Astrocyte (in vitro differentiated cells and primary cell): Measurements from ENCODE around the gene PP2D1. TPM values are rescaled to one million over a fixed set of nuclear protein-coding genes. Genes with fewer than 3 reads are reported as not detected.
A peak's percentile ranks its signal among the peaks of the same experiment; 100 is the strongest.
"Not testable (repeated sequence)": the region's sequence is repeated elsewhere in the genome, so short reads cannot be mapped to it uniquely, and the experiment has no call there.

Experiments used
- DNase-seq: peaks from one replicate; pipeline ENCODE4 v3.0.0-alpha.2; 2010; ENCODE audit warnings: low read depth
- FAIRE-seq: peaks from 2 replicates; lab custom pipeline; 2011; peaks lifted over from hg19 to GRCh38; lab: Jason Lieb, UNC
- H2AFZ ChIP-seq: 2 replicates; pipeline ENCODE4 v1.6.0; 2012; ENCODE audit warnings: low read depth, low read length, inconsistent platforms
- H3K27ac ChIP-seq: 2 replicates; pipeline ENCODE4 v1.5.1; 2011; ENCODE audit warnings: low read depth, low read length, inconsistent platforms
- H3K27me3 ChIP-seq: 2 replicates; pipeline ENCODE4 v1.6.0; 2011; ENCODE audit warnings: low read length, inconsistent platforms; ENCODE audit not compliant: insufficient read depth
- H3K36me3 ChIP-seq: 2 replicates; pipeline ENCODE4 v1.5.1; 2011; ENCODE audit warnings: low read length, inconsistent platforms; ENCODE audit not compliant: insufficient read depth
- H3K4me1 ChIP-seq: 2 replicates; pipeline ENCODE4 v1.5.1; 2011; ENCODE audit warnings: low read length, inconsistent platforms; ENCODE audit not compliant: insufficient read depth
- H3K4me2 ChIP-seq: 2 replicates; pipeline ENCODE4 v1.6.0; 2012; ENCODE audit warnings: low read length, inconsistent platforms
- H3K4me3 ChIP-seq: 2 replicates; pipeline ENCODE4 v1.5.1; 2011; ENCODE audit warnings: low read depth, mild to moderate bottlenecking, low read length, inconsistent platforms; ENCODE audit not compliant: insufficient read depth
- H3K79me2 ChIP-seq: 2 replicates; pipeline ENCODE4 v1.6.0; 2012; ENCODE audit warnings: mild to moderate bottlenecking, low read length, inconsistent platforms; ENCODE audit not compliant: insufficient read depth
- H3K9ac ChIP-seq: 2 replicates; pipeline ENCODE4 v1.6.0; 2012; ENCODE audit warnings: mild to moderate bottlenecking, low read length, inconsistent platforms
- H3K9me3 ChIP-seq: 2 replicates; pipeline ENCODE4 v1.5.1; 2012; ENCODE audit warnings: low read depth, mild to moderate bottlenecking, low read length, inconsistent platforms; ENCODE audit not compliant: insufficient read depth
- H4K20me1 ChIP-seq: 2 replicates; pipeline ENCODE4 v1.6.0; 2012; ENCODE audit warnings: low read length, inconsistent platforms; ENCODE audit not compliant: insufficient read depth
- H3K27ac Mint-ChIP-seq: one replicate; pipeline ENCODE4 v1.8.0; 2021; ENCODE audit warnings: mild to moderate bottlenecking, mixed read lengths; ENCODE audit not compliant: unreplicated experiment
- H3K27me3 Mint-ChIP-seq: one replicate; pipeline ENCODE4 v1.8.0; 2021; ENCODE audit warnings: low read depth, mixed read lengths; ENCODE audit not compliant: unreplicated experiment
- H3K36me3 Mint-ChIP-seq: one replicate; pipeline ENCODE4 v1.8.0; 2021; ENCODE audit warnings: low read depth, mixed read lengths; ENCODE audit not compliant: unreplicated experiment
- H3K4me1 Mint-ChIP-seq: one replicate; pipeline ENCODE4 v1.8.0; 2021; ENCODE audit warnings: low read depth, mixed read lengths; ENCODE audit not compliant: unreplicated experiment
- H3K4me3 Mint-ChIP-seq: one replicate; pipeline ENCODE4 v1.8.0; 2021; ENCODE audit warnings: mild to moderate bottlenecking, moderate library complexity, mixed read lengths; ENCODE audit not compliant: unreplicated experiment
- H3K9me3 Mint-ChIP-seq: one replicate; pipeline ENCODE4 v1.8.0; 2021; ENCODE audit warnings: mild to moderate bottlenecking, mixed read lengths; ENCODE audit not compliant: unreplicated experiment
- CTCF ChIP-seq: IDR thresholded peaks from 2 replicates; pipeline ENCODE4 v1.5.1; 2011; ENCODE audit warnings: low read depth, mild to moderate bottlenecking, inconsistent platforms, low read length, moderate library complexity; ENCODE audit not compliant: insufficient read depth
- EZH2 ChIP-seq: IDR thresholded peaks from 2 replicates; pipeline ENCODE4 v1.6.1; 2012; ENCODE audit warnings: mild to moderate bottlenecking, low read length, inconsistent platforms; ENCODE audit not compliant: insufficient read depth
- total RNA-seq: library from RNA; stranded (reverse); gene quantifications from 2 replicates; pipeline ENCODE4 v1.2.1, GENCODE V29; 2021

Gene PP2D1
- total RNA-seq, 1 donor from 2014 or later = not detected

DNA sequence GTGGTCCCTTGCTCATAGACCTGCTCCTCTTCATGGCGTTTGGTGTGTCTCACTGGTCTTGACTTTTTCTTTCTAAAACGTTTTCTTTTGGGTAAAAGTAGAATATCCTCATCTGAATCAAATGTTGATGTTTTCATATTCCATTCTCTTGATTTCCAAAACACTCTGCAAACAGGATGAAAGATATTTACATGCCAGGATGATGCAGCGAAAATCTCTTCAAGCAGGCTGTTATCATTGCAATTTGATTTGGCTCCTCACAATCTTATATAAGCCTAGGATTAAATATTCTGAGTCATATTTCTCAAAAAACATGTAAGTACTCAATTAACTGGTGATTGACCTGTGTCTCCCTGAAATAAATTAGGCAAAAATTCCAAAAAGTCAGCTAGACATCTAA lies 10.1 kb downstream of the PP2D1 start:
- Histone ChIP-seq H3K9me3 (no peaks in the 10 kb centered on the region), H2AFZ (no peak overlapping the region), H4K20me1 (no peaks in the 10 kb centered on the region), H3K27me3 (no peaks in the 10 kb centered on the region), H3K4me3 (no peak overlapping the region), H3K4me1 (no peaks in the 10 kb centered on the region), H3K9ac (no peak overlapping the region), H3K27ac (no peak overlapping the region), H3K79me2 (no peaks in the 10 kb centered on the region), H3K36me3 (no peaks in the 10 kb centered on the region), H3K4me2 (no peak overlapping the region)
- Mint-ChIP-seq H3K27ac (no peak overlapping the region), H3K27me3 (no peaks in the 10 kb centered on the region), H3K36me3 (no peaks in the 10 kb centered on the region), H3K4me3 (no peak overlapping the region), H3K4me1 (no peaks in the 10 kb centered on the region), H3K9me3 (no peaks in the 10 kb centered on the region)
- no peak for DNase-seq
- FAIRE-seq = no peak
- no peak for TF ChIP-seq CTCF
- TF ChIP-seq EZH2 = no peak

- H3K79me2 ChIP-seq = no peaks in the 10 kb centered on the region
- H3K4me1 Mint-ChIP-seq = no peaks in the 10 kb centered on the region
- H3K27ac ChIP-seq = no peak overlapping the region
- no peaks in the 10 kb centered on the region for H4K20me1 ChIP-seq
- no peaks in the 10 kb centered on the region for H3K36me3 Mint-ChIP-seq
- no peak overlapping the region for H3K27ac Mint-ChIP-seq
- no peaks in the 10 kb centered on the region for H3K9me3 ChIP-seq
- no peak overlapping the region for H3K9ac ChIP-seq
- no peaks in the 10 kb centered on the region for H3K27me3 Mint-ChIP-seq
- TF ChIP-seq CTCF (no peak), EZH2 (no peak)
- FAIRE-seq (no peak), DNase-seq (no peak)
- no peaks in the 10 kb centered on the region for H3K9me3 Mint-ChIP-seq
- H3K4me2 ChIP-seq = no peak overlapping the region
- H2AFZ ChIP-seq = no peak overlapping the region
- no peak overlapping the region for H3K4me3 Mint-ChIP-seq
- H3K36me3 ChIP-seq = no peaks in the 10 kb centered on the region
- H3K27me3 ChIP-seq = no peaks in the 10 kb centered on the region
- no peak overlapping the region for H3K4me3 ChIP-seq
- no peaks in the 10 kb centered on the region for H3K4me1 ChIP-seq
Measured at GRCh38 chr3:19997502-19997901, 14.6 kb downstream of the PP2D1 start.

DNA sequence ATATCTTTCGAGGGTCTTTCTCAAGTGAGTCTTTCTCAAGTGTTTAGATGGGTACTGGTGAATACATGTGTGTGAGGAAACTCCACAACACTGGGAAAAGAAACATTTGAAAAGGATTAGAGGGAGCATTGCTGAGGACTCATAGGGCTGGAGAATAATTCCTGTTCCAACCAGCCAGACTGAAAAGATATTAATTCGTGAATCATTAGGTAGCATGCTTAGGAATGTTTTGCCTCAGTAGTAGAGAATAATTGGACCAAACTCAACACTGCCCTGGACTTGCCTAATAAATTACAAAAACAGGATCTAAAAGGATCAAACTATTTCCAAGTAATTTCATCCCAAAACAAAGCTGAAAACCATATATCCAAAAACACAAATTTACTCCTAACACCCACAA lies 17.3 kb downstream of the PP2D1 start:
- H3K4me1 Mint-ChIP-seq = no peaks in the 10 kb centered on the region
- DNase-seq = peak; percentile 38

DNA sequence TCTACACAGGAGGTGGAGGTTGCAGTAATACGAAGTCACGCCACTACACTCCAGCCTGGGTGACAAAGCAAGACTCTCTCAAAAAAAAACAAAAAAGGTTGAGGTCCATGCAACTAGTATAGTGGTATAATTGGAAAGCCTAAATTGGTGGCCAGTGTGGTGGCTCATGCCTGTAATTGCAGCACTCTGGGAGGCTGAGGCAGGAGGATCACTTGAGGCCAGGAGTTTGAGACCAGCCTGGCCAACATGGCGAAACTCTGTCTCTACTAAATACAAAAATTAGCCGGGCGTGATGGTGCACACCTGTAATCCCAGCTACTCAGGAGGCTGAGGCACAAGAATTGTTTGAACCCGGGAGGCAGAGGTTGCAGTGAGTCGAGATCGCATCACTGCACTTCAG lies 23.2 kb downstream of the PP2D1 start:
- H3K27me3 ChIP-seq, H3K27me3 Mint-ChIP-seq, H3K79me2 ChIP-seq, H3K4me1 ChIP-seq, H2AFZ ChIP-seq, H3K4me3 ChIP-seq, H3K4me3 Mint-ChIP-seq, H3K9me3 ChIP-seq, DNase-seq, H3K27ac ChIP-seq, FAIRE-seq, H3K9ac ChIP-seq, H3K4me1 Mint-ChIP-seq, H3K36me3 Mint-ChIP-seq, H3K27ac Mint-ChIP-seq, H4K20me1 ChIP-seq, H3K4me2 ChIP-seq, H3K9me3 Mint-ChIP-seq: not testable (repeated sequence)
- H3K36me3 ChIP-seq = peaks cover 14% of the 10 kb centered on the region

More for the DNA sequence above, 17.3 kb downstream of the PP2D1 start:
- Histone ChIP-seq H3K4me3 (no peak overlapping the region), H3K27me3 (no peaks in the 10 kb centered on the region), H4K20me1 (no peaks in the 10 kb centered on the region), H3K9ac (no peak overlapping the region), H3K36me3 (no peaks in the 10 kb centered on the region), H3K27ac (no peak overlapping the region), H3K79me2 (no peaks in the 10 kb centered on the region), H3K9me3 (no peaks in the 10 kb centered on the region), H3K4me1 (no peaks in the 10 kb centered on the region), H3K4me2 (no peak overlapping the region), H2AFZ (no peak overlapping the region)
- Mint-ChIP-seq H3K9me3 (no peaks in the 10 kb centered on the region), H3K4me3 (no peak overlapping the region), H3K27ac (no peak overlapping the region), H3K36me3 (no peaks in the 10 kb centered on the region), H3K27me3 (no peaks in the 10 kb centered on the region)
- no peak for FAIRE-seq
- TF ChIP-seq EZH2 = no peak
- TF ChIP-seq CTCF = no peak
